AG04450 (cell line): ENCODE results near the gene ATP11A. TPM values are rescaled to one million over a fixed set of nuclear protein-coding genes. Genes with fewer than 3 reads are reported as not detected.
A peak's percentile ranks its signal among the peaks of the same experiment; 100 is the strongest.

ENCODE experiments used
- CTCF ChIA-PET: fragments of 300-600, 350-600 bp; formaldehyde crosslinking; extraction: SDS; loops from one replicate; lab custom pipeline; 2022; ENCODE audit warnings: antibody characterized with exemption, inconsistent platforms; lab: Charles Lee
- POLR2A ChIA-PET: fragments of 350-600 bp; formaldehyde crosslinking; extraction: SDS; loops from one replicate; lab custom pipeline; 2021; ENCODE audit warnings: antibody characterized with exemption, inconsistent platforms; lab: Yijun Ruan, JAX
- DNase-seq: peaks from one replicate; pipeline ENCODE4 v3.0.0-alpha.2; 2011; ENCODE audit warnings: low read depth, low spot score
- H3K27ac ChIP-seq: one replicate; pipeline ENCODE4 v1.5.1; 2012; ENCODE audit warnings: low read depth, low read length, control low read depth
- H3K27me3 ChIP-seq: one replicate; pipeline ENCODE4 v1.6.0; 2012; ENCODE audit warnings: low read length; ENCODE audit not compliant: control insufficient read depth, insufficient read depth
- H3K4me3 ChIP-seq: 2 replicates; pipeline ENCODE4 v1.5.1; 2011; ENCODE audit warnings: mild to moderate bottlenecking, low read depth, low read length, control low read depth
- H3K9me3 ChIP-seq: 2 replicates; pipeline ENCODE4 v1.5.1; 2012; ENCODE audit warnings: low read length; ENCODE audit not compliant: control insufficient read depth, insufficient read depth
- CTCF ChIP-seq: IDR thresholded peaks from 2 replicates; pipeline ENCODE4 v1.5.1; 2011; ENCODE audit warnings: low read depth, low read length, control low read depth, inconsistent platforms
- polyA plus RNA-seq: library from polyadenylated mRNA; depleted of rRNA; stranded (reverse); fragments of >200 nt; gene quantifications from 2 replicates; pipeline ENCODE4 v1.2.3, GENCODE V29; 2011

ATP11A gene
- polyA plus RNA-seq, 1 experiment: 5.8 TPM

- Histone ChIP-seq H3K9me3 (peaks cover 15% of the 10 kb centered on the region), H3K4me3 (no peak overlapping the region), H3K27ac (no peak overlapping the region), H3K27me3 (no peaks in the 10 kb centered on the region)
- TF ChIP-seq CTCF: no peak
- POLR2A ChIA-PET: no interaction called here
- CTCF ChIA-PET: no interaction called here
- no peak for DNase-seq
Measured at GRCh38 chr13:112719556-112719955, 29.7 kb downstream of the ATP11A start.

GRCh38 chr13:112720251-112720650 lies 30.4 kb downstream of the ATP11A start:
- TF ChIP-seq CTCF: no peak
- ChIA-PET CTCF (no interaction called here), POLR2A (no interaction called here)
- no peak overlapping the region for H3K4me3 ChIP-seq
- DNase-seq: no peak
- peaks cover 9% of the 10 kb centered on the region; the same call in 1 of the 2 replicates for H3K9me3 ChIP-seq
- H3K27ac ChIP-seq: no peak overlapping the region
- no peaks in the 10 kb centered on the region for H3K27me3 ChIP-seq

- Histone ChIP-seq H3K27me3 (no peaks in the 10 kb centered on the region), H3K27ac (no peak overlapping the region), H3K9me3 (peaks cover 9% of the 10 kb centered on the region; the same call in 1 of the 2 replicates), H3K4me3 (no peak overlapping the region)
- no peak for TF ChIP-seq CTCF
- DNase-seq: no peak
- ChIA-PET POLR2A (no interaction called here), CTCF (no interaction called here)
Measured at GRCh38 chr13:112720814-112721197, 31.0 kb downstream of the ATP11A start.

- POLR2A ChIA-PET: interaction anchor here (1.2 kb wide), 1 partner anchor 9 kb away, joined by 3 read pairs; no protein-coding TSS in a partner anchor
- CTCF ChIA-PET: no interaction called here
- Histone ChIP-seq H3K27ac (peak overlapping the region; percentile 98), H3K4me3 (no peak overlapping the region), H3K27me3 (no peaks in the 10 kb centered on the region), H3K9me3 (peaks cover 9% of the 10 kb centered on the region; the same call in 1 of the 2 replicates)
- TF ChIP-seq CTCF: no peak
- DNase-seq: no peak
Measured at GRCh38 chr13:112721198-112722104, 31.6 kb downstream of the ATP11A start.
